Islet of Langerhans (tissue), 1 donor: ENCODE data around the gene LRRC43.

ENCODE experiments used
- FAIRE-seq: peaks from one replicate; lab custom pipeline; 2011; peaks lifted over from hg19 to GRCh38; lab: Jason Lieb, UNC

The LRRC43 gene

GRCh38 chr12:122226366-122227125 is 43.6 kb downstream of the LRRC43 start:
- FAIRE-seq, result no peak

- no peak for FAIRE-seq
Measured at GRCh38 chr12:122227341-122227740, 44.4 kb downstream of the LRRC43 start.

- FAIRE-seq, result no peak
Measured at GRCh38 chr12:122228092-122228491, 45.2 kb downstream of the LRRC43 start.

GRCh38 chr12:122230798-122231197 is 47.9 kb downstream of the LRRC43 start:
- FAIRE-seq, result no peak

GRCh38 chr12:122232691-122233090 is 49.8 kb downstream of the LRRC43 start:
- no peak for FAIRE-seq

GRCh38 chr12:122235741-122236140 is 52.8 kb downstream of the LRRC43 start:
- no peak for FAIRE-seq

GRCh38 chr12:122238861-122239260 is 55.9 kb downstream of the LRRC43 start:
- FAIRE-seq, result no peak

- FAIRE-seq, result no peak
Measured at GRCh38 chr12:122243965-122244364, 61.0 kb downstream of the LRRC43 start.

- no peak for FAIRE-seq
Measured at GRCh38 chr12:122244565-122245371, 61.8 kb downstream of the LRRC43 start.

- no peak for FAIRE-seq
Measured at GRCh38 chr12:122245553-122245952, 62.6 kb downstream of the LRRC43 start.

GRCh38 chr12:122250047-122250446 is 67.1 kb downstream of the LRRC43 start:
- peak; percentile 81 for FAIRE-seq

- FAIRE-seq, result no peak
Measured at GRCh38 chr12:122250536-122250935, 67.6 kb downstream of the LRRC43 start.
